GM12873 (cell line): ENCODE measurements around the gene ITSN2.

Experiments
- CTCF ChIP-seq: IDR thresholded peaks from 2 replicates; pipeline ENCODE4 v1.5.1; 2012; ENCODE audit warnings: low read depth, mild to moderate bottlenecking, moderate library complexity, low read length, control low read depth; ENCODE audit not compliant: insufficient read depth; ENCODE audit errors: missing control alignments

ITSN2 gene

GRCh38 chr2:24375349-24376087, 15.2 kb upstream of the ITSN2 start:
- TF ChIP-seq CTCF, result no peak

GRCh38 chr2:24374301-24374700, 14.0 kb upstream of the ITSN2 start:
- no peak for TF ChIP-seq CTCF

- no peak for TF ChIP-seq CTCF
These were observed 11.7 kb upstream of the ITSN2 start for GRCh38 chr2:24372033-24372432.

GRCh38 chr2:24365826-24366225, 5.5 kb upstream of the ITSN2 start:
- TF ChIP-seq CTCF, result no peak

- no peak for TF ChIP-seq CTCF
These were observed 4.7 kb upstream of the ITSN2 start for GRCh38 chr2:24365051-24365450.

GRCh38 chr2:24363301-24363700, 3.0 kb upstream of the ITSN2 start:
- TF ChIP-seq CTCF, result no peak

- TF ChIP-seq CTCF, result no peak
These were observed 1.9 kb upstream of the ITSN2 start for GRCh38 chr2:24362253-24362652.

- TF ChIP-seq CTCF, result no peak
These were observed 611 bp upstream of the ITSN2 start for GRCh38 chr2:24360963-24361330.
